ENCODE results near the gene PPP1R16B.
"Not testable (repeated sequence)": the region's sequence is repeated elsewhere in the genome, so short reads cannot be mapped to it uniquely, and the experiment has no call there.

Gene PPP1R16B

DNA sequence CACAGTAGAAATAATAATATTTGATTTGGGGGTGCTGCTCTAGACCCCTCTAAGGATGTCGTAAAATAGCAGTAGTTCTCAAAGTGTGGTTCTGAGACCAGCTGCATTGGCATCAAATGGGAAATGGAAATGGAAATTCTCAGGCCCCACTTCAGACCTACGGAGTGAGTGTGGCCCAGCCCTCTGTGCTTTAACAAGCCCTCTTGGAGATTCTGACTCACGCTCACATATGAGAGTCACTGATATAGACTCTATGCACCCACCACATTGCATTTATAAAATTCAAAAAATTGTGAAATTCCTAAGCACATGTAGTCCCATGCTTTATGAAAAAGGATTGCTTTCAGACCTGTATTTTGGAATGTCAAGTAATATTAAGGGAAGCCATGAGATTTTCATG lies 14.2 kb upstream of the PPP1R16B start:
- in situ Hi-C loops (cut with MboI; ENCODE audit: low sequenced_read_pairs), result no loop called here

DNA sequence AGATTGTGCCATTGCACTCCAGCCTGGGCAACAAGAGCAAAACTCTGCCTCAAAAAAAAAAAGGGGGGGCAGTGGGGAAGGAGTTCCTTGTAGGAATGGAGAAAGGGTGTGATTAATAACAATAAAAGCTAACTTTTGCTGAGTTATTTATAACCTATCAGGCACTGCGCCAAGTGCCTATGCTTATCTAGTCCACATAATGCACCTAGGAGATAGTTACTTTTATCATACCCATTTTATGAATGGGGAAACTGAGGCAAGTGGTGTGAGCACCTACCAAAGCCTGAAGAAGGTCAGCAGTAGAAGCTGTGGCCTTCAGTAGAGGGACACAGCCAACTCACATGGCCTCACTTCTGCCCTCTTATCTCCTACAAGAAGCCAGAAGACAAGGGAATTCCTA lies 13.6 kb upstream of the PPP1R16B start:
- in situ Hi-C loops (cut with MboI; ENCODE audit: low sequenced_read_pairs), result no loop called here

DNA sequence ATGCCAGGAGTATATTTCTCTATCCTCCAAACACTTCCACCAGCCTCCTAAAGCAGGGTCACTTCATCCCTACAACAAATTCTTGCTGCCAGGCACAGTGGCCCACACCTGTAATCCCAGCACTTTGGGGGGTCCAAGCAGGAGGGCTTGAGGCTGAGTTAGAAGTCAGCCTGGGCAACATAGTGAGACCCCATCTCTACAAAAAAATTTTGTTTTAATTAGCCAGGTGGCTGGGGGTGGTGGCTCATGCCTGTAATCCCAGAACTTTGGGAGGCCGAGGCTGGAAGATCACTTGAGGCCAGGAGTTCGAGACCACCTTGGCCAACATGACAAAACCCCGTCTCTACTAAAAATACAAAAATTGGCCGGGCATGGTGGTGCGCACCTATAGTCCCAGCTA lies 11.4 kb upstream of the PPP1R16B start:
- in situ Hi-C loops (cut with MboI; ENCODE audit: low sequenced_read_pairs), result not testable (repeated sequence)

DNA sequence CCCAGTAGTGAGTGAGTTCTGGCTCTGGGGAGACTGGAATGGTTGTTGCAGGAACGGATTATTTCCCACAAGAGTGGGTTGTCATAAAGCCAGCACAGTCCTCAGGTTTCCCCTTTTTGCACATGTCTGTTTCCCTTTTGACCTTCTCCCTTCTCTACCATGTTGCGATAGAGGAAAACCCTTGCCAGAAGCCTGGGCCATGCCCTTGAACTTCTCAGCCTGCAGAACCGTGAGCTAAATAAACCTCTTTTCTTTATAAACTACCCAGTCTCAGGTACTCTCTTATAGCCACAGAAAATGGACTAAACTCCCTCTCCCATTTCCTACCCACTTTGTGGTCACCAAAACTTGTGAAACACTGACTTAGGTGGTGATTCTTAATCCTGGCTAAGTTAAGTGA lies 7.2 kb upstream of the PPP1R16B start:
- in situ Hi-C loops (cut with MboI; ENCODE audit: low sequenced_read_pairs), result no loop called here

DNA sequence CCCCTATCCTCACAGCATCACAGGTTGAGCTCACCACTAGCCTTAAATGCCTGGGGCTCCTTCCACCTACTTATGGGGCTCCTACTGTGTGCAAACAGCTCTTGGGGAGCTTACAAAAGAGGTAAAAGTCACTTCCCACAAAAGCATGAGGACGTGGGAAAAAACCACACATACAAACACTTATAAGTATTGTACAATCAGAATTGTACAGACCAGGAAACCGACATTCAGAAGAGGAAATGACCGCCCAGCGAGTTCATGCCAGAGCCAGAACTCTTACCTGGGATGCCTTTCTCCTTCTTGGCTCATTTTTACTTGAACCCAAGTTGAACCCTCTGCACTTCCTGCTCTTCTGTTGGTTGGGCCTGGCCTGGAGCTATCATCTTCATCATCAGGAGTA lies 6.3 kb upstream of the PPP1R16B start:
- in situ Hi-C loops (cut with MboI; ENCODE audit: low sequenced_read_pairs), result no loop called here

DNA sequence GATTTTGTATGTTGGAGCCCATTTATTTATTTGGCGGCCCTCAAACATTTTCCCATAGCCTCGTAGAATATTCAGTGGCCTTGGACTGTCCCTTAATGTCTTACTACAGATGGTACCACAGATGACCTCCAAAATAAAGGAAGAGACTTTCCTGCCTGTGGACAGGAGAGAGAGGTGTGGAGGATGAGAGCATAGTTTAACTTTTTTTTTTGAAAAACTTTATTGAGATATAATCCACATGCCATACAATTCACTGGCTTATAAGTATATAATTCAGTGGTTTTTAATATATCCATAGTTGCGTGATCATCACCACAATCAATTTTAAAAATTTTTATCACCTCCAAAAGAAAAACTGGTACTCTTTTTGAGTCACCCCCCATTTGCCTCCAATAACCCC lies 4.6 kb upstream of the PPP1R16B start:
- in situ Hi-C loops (cut with MboI; ENCODE audit: low sequenced_read_pairs), result no loop called here

DNA sequence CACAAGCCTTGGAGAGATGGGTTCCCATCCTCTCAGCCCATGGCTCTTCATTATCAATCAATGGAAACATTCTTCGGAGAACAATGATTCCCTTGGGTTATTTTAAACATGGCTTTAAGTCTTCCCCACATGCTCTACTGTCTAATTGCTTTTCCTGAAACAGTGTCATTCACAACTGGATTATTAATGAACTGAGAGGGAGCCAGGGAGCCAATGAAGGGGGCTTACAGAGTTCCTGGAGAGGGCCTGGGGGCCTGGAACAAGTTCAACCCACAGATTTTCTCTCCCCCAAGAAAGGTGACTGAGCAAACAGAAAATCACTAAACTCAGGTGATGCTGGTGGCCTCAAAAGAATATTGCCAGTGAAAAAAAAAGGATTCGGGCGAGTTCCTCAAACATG lies 1.3 kb upstream of the PPP1R16B start:
- in situ Hi-C loops (cut with MboI; ENCODE audit: low sequenced_read_pairs), result no loop called here

DNA sequence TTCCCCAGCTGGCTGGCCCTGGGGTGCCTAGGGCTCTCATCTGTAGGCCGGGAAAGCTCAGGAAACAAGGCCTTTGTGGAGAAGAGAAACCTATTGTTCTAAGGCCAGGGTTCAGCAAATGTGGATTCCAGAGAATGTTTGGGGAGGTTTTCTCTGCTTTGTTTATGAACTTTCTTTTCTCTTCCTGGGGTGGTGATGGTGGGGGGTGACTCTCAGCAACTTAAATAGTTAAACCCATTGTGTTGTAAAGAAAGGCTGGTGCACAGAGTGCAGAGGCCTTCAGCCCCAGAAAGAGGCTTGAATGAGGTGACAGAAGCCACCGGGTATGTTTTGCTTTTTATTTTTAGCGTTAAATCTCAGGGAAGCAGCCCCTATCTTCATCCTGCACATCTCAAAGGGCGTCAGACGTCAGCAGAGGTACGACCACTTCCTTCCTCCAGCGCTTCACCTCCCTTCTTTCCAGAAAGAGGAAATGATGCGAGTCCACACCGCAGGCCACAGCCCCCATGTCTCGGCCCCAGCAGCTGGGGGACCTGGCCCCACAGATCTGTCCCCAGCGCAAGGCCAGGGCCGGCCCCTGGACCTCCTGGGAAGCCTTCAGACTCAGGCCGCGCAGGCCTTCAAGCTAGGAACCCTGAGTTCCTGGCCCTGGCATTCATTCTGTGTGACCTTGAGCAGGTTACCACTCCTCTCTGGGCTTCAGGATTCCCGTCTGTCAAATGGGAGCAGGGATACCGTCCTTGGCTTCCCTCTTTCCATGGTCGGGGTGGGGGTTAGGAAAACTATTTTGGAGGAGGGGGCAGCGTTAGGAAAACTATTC lies 605 bp upstream of the PPP1R16B start:
- in situ Hi-C loops (cut with MboI; ENCODE audit: low sequenced_read_pairs), result no loop called here

DNA sequence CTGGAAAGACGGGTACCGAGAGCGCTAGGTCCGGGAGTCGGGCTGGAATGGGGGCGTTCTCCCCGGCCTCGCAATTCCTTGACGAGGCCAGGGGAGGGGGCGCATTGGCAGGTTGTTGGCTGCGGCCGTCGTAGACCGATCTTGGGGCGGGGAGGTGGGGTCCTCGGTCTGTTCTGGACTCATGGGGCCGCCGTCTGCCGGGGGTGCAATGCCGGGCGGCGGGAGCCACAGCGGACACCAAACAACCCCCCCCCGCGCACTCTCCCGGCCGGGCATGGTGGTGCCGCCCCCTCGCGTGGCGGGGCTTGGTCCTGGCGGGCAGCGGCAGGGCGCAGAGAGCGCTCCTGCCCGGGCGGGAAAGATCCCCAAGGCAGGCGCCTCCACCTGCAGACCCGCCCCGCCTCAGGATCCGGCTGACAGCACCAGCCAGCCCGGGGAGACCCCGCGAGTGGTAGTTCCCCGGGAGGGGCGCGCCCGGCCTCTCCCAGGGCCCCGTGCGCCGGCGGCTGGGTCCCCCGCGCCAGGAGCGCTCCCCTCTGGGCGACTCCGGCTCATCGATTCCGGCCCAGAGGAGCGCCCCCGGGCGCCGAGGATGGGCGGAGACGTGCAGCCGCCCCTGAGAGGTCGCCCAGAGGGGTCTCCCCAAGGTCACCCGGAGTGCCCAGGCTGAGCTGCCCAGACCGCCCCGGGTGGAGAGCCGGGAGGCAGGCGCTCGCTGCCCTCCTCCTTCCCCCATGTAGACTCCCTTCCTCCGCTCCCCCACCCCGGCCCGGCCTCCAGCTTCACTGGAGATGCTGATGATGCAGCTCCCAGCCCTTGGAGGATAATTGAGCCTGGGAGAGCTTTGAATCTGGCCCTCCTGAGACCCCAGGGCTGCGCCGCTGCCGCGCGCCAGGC lies 709 bp downstream of the PPP1R16B start:
- in situ Hi-C loops (cut with MboI; ENCODE audit: low sequenced_read_pairs), result no loop called here

DNA sequence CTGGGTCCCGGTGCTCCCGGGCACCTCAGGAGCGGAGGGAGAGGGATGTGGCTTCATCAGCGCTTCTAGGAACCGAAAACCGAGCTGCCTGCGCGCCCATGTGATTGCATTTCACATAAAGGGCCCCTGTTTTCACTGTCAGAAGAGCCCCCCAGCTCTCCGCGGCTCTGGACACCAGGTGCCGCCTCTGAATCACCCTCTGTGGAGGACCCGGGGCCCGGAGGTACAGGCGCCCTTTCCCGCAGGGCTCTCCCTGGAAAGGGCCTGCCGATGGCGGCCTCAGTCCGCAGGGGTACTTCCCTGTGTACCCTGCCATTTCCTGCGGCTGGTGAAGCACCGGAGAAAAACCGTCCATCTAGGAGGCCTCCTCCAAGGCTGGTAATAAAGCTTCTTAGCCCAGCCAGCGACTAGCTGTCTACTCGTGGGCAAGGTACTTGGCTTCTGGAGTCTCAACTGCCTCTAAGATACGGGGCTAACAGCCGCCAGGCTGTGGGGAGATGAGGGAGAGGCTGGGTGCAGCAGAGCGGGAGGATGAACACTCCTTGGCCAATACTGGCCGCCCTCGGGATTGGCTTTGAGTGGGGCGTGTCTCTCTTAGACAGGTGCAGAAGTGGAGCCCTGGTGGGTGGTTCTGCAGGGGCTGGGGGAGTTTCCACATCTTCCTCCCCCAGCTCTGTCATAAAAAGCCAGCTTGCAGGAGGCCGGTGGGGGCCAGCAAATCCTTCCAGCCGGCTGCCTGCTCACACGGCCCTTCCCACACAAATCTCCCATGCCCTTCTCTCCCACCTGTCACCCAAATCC lies 1.6 kb downstream of the PPP1R16B start:
- in situ Hi-C loops (cut with MboI; ENCODE audit: low sequenced_read_pairs), result no loop called here

DNA sequence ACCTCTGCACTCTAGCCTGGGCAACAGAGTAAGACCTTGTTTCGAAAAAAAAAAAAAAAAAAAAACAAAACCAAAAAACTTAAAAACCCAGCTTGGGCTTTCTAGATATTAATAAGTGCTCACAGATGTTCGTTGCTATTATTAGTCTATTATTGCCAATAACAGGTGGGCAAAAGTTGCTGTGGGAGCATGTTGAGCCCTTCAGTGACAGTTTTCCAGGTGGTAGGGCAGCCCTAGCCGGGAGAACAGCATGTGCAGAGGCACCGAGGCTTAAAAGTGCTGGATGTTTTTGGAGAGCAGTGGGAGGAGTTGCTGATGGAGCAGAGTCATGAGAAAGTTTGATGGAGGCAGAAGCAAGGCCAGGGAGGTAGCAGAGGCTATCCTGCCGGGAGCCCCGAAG lies 4.4 kb downstream of the PPP1R16B start:
- in situ Hi-C loops (cut with MboI; ENCODE audit: low sequenced_read_pairs), result no loop called here

DNA sequence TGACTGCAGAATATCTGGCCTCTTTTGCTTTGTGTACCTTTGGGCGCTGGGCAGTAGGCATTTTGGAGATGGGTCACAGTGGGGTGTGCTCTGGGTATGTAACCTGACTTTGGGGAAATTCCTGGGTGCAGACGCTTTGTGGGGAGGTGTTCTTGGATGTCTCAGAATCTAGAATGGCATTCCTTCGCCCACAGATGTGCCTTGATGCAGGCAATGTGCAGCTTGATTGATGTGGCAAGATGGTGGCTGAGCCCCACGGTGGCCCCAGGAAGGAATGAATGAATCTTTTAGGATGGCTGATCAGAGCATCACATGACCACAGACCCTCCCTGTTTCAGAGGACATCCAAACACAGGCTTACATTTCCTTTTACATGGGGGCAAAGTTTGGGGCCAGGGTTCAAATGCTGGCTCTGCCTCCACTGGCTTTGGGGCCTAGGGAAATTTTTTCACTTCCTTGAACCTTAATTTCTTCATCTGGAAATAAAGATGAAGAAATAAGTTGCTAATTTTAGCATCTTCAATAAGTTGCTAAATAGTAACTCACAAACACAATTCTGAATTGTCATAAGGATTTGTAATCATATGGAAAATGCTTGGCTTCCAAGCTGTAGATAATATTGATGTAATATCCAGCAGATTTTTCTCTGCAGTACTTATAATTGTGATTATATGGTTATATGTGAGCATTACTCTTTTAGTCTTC lies 5.6 kb downstream of the PPP1R16B start:
- in situ Hi-C loops (cut with MboI; ENCODE audit: low sequenced_read_pairs), result no loop called here

DNA sequence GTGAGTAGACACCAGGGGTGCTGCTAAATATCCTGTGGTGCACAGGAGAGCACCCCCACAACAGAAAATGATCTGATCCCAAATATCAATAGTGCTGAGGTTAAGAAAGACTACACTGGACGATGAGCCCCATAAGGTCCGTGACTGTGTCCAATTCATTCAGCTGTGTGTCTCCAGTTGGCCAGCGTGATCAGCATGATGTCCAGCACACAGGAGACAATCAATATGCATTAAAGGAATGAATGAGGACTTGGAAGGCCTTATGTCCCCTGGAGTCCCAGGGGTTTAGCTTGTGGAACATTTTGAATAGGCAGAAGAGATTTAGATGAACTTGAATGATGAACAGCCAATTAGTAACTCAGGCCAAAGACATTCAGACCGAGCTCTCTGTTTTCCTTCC lies 6.3 kb downstream of the PPP1R16B start:
- in situ Hi-C loops (cut with MboI; ENCODE audit: low sequenced_read_pairs), result no loop called here

DNA sequence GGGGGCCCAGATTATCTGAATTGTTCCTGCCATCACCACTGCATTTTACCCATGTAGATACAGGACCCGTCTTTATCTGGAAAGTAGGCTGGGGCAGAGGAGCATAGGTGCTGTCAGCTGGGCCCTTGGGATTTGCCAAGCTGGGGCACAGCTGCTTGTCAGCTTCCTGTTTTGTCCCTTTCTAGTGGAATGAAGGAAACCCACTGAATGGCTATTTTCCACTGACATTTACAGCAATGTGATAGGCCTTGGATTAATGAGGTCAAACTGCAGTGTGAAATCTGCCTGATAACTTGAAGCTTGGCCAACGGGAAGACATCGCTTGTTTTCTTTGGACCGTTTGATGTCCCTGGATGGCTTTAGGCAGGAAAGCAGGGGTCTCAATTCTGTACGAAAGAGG lies 6.7 kb downstream of the PPP1R16B start:
- in situ Hi-C loops (cut with MboI; ENCODE audit: low sequenced_read_pairs), result no loop called here

DNA sequence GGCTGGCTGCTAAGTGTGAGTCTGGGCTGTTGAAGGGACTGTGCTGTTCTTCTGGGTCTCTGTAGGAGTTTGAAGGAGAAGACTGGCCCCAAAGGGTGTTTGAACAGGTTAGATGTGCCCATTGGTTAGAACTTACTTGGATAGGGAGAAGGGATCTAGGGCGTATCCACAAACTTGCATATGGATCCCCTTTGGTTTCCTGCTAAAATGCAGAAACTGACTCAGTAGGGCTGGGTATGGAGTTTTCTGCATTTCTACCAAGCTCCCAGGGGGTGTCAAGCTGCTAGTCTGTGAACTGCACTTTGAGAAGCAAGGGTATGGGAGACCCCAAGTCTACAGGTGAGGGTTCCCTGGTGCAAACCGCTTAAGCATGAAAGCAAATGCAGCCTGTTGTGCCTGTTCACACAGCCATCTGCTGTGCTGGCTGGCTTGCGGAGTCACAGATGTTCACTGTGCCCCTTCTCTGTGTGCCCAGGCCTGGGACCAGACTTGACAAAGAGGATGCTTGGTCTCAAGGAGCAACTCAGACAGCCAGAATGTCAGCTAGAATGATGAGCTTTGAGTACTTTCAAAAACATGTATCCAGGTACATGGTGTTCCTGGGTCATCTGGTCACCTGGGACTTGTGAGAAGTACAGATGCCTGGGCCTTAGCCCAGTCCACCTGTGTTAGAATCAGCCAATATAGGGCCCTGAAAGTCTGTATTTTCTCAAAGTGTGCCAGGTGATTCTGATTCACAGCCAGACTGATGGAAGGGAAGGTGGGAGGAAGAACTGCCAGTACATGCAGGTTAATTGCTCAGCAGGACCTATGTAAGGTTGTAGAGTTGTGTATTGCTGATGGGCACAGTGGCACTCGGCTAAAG lies 7.4 kb downstream of the PPP1R16B start:
- in situ Hi-C loops (cut with MboI; ENCODE audit: low sequenced_read_pairs), result no loop called here

DNA sequence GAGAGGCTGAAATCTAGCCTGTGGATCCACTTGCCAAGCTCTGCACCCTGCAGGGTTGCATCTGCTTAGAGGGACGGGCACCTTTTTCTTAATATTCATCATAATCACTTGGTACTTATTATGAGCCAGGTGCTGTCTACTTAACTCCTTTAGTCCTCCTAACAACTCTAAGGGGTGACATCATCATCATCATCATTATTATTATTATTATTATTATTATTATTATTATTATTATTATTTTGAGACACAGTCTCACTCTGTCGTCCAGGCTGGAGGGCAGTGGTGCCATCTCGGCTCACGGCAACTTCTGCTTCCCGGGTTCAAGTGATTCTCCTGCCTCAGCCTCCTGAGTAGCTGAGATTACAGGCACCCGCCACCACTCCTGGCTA lies 8.1 kb downstream of the PPP1R16B start:
- in situ Hi-C loops (cut with MboI; ENCODE audit: low sequenced_read_pairs), result not testable (repeated sequence)

DNA sequence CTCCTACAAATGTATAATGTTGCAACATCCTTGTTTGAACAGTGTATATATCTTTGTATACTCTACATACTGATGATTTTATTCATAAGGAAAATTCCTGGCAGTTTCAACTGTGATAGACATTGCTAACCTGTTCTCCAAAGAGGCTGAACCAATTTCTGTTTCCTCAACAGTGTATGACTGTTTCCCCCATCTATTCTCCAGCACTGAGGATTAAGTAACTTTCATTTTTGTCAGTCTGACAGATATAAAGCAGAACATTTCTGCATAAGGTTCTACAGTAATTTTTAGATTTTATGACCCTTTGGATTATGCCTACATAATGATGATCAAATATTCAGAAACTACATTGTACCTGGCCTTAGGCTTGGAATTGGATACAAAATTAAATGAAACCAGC lies 9.9 kb downstream of the PPP1R16B start:
- in situ Hi-C loops (cut with MboI; ENCODE audit: low sequenced_read_pairs), result no loop called here

DNA sequence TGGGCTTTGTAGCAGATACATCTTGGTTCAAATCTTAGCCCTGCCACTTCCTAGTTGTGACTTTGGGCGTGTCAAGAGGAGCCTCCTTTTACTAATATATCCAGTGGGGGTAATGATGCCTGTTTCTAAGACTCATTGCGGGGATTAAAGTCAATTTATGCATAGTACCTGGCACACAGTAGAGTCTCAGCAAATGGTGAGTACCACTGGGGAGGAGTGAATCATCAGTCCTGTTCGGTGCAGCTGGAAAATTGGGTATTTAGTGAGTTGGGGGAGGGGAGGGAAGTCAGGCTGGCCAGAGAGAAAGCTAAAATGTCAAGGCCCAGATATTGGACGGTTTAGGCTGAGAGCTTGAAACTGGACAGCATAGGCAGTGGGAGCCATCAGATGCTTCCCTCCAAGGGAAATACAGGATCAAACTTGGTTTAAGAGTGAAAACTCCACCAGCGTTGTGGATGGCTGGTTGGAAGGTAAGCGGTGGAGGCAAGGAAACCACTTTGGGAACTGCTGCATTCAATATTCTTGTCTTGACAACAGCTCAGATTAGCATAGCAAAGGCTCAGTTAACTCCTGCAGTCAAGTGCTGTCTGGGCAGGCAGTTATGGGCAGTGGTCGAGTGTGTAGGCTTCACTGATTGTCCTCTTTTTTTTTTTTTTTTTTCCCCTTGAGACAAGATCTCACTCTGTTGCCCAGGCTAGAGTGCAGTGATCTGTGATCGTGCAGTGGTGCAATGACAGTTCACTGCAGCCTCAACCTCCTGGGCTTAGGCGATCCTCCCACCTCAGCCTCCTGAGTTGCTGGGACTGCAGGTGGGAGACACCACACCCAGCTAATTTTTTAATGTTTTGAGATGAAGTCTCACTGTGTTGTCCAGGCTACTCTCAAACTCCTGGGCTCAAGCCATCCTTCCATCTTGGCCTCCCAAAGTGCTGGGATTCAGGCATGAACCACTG lies 12.9 kb downstream of the PPP1R16B start:
- in situ Hi-C loops (cut with MboI; ENCODE audit: low sequenced_read_pairs), result no loop called here

DNA sequence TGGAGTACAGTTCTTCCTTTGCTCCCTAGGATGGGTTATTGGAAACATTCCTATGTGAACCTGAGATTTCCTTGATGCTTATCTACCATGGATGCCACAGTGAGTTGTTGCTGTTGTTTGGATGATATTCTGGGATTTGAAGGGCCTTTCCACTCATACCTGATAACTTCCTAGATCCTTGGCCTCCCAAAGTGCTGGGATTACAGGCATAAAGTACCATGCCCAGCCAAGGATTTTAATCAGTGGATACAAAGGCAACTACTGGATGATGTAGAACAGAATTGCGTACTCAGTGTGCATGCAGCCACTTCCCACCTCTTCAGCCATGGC lies 20.0 kb downstream of the PPP1R16B start:
- in situ Hi-C loops (cut with MboI; ENCODE audit: low sequenced_read_pairs), result no loop called here
